Uterus (tissue), 2 donors: ENCODE results near the gene MLPH.

ENCODE experiments used
- CTCF ChIP-seq, 4 experiments: fragments of 200-600 bp in 2 of 4; fragments of 450-650 bp in 2 of 4; sonication (generic) in 2 of 4; IDR thresholded peaks; one replicate each; pipeline ENCODE4 v1.5.1; 2016 to 2019; ENCODE audit warnings: antibody characterized with exemption in 4 of 4, mild to moderate bottlenecking in 2 of 4, moderate library complexity in 1 of 4
- POLR2A ChIP-seq, 2 donors: fragments of 450-650 bp; IDR thresholded peaks; one replicate each; pipeline ENCODE4 v1.6.1; 2016; ENCODE audit warnings: antibody characterized with exemption in 2 of 2, mild to moderate bottlenecking in 1 of 2, moderate library complexity in 1 of 2

GRCh38 chr2:237450108-237450507 lies 36.9 kb upstream of the MLPH start:
- TF ChIP-seq CTCF (IDR thresholded peaks at IDR 0.05) (no peak), POLR2A (IDR thresholded peaks at IDR 0.05) (no peak)
